ENCODE data around the gene MARS1.
A peak's percentile ranks its signal among the peaks of the same experiment; 100 is the strongest.

GRCh38 chr12:57462251-57462911 lies 25.5 kb upstream of the MARS1 start:
- TF ChIP-seq CTCF (IDR thresholded peaks at IDR 0.05; ENCODE audit: insufficient read depth, low read depth, low read length) (peak; percentile 94), EZH2 (IDR thresholded peaks at IDR 0.05; ENCODE audit: insufficient read depth, low read length) (no peak)
